Neural cell (in vitro differentiated cells): ENCODE measurements around the gene SPECC1. TPM values are rescaled to one million over a fixed set of nuclear protein-coding genes. Genes with fewer than 3 reads are reported as not detected.
"Not testable (repeated sequence)": the region's sequence is repeated elsewhere in the genome, so short reads cannot be mapped to it uniquely, and the experiment has no call there.

Experiments used
- H2AFZ ChIP-seq: fragments of 200-600, 300-800 bp; sonication (generic), shearing (Covaris generic); 2 replicates; pipeline ENCODE4 v1.6.0; 2014; ENCODE audit warnings: low read depth, mild to moderate bottlenecking, antibody characterized with exemption, low read length, moderate library complexity
- H3F3A ChIP-seq: fragments of 200-600 bp; shearing (Covaris generic); 2 replicates; pipeline ENCODE4 v1.6.1; 2016; ENCODE audit warnings: mild to moderate bottlenecking, moderate library complexity, mixed read lengths, antibody characterized with exemption, low read length; ENCODE audit not compliant: insufficient read depth, poor library complexity, severe bottlenecking
- H3K27ac ChIP-seq: fragments of 200-600, 300-800 bp; sonication (generic), shearing (Covaris generic); 2 replicates; pipeline ENCODE4 v1.5.1; 2014; ENCODE audit warnings: mild to moderate bottlenecking, low read length, moderate library complexity
- H3K27me3 ChIP-seq: fragments of 300-800, 200-600 bp; sonication (generic), shearing (Covaris generic); 2 replicates; pipeline ENCODE4 v1.6.0; 2014; ENCODE audit warnings: mild to moderate bottlenecking, low read depth, low read length, moderate library complexity; ENCODE audit not compliant: insufficient read depth
- H3K36me3 ChIP-seq: fragments of 300-800, 200-600 bp; sonication (generic), shearing (Covaris generic); 2 replicates; pipeline ENCODE4 v1.5.1; 2014; ENCODE audit warnings: mild to moderate bottlenecking, antibody characterized with exemption, low read length, moderate library complexity; ENCODE audit not compliant: insufficient read depth
- H3K4me2 ChIP-seq: fragments of 300-800, 200-600 bp; sonication (generic), shearing (Covaris generic); 2 replicates; pipeline ENCODE4 v1.6.0; 2014; ENCODE audit warnings: mild to moderate bottlenecking, low read length
- H3K4me3 ChIP-seq: fragments of 300-800, 200-600 bp; sonication (generic), shearing (Covaris generic); 2 replicates; pipeline ENCODE4 v1.5.1; 2014; ENCODE audit warnings: mild to moderate bottlenecking, low read length, moderate library complexity
- H3K79me2 ChIP-seq: fragments of 200-600 bp; shearing (Covaris generic); replicated peaks from 2 replicates; pipeline ENCODE4 v1.6.0; 2014; ENCODE audit warnings: mild to moderate bottlenecking, low read length, moderate library complexity; ENCODE audit not compliant: insufficient read depth
- H3K9ac ChIP-seq: fragments of 300-800, 200-600 bp; sonication (generic), shearing (Covaris generic); 2 replicates; pipeline ENCODE4 v1.6.1; 2016; ENCODE audit warnings: mild to moderate bottlenecking, low read length, mixed read lengths
- H3K9me2 ChIP-seq: fragments of 200-600 bp; shearing (Covaris generic); 2 replicates; pipeline ENCODE4 v1.6.1; 2016; ENCODE audit warnings: mild to moderate bottlenecking, low read length, mixed read lengths; ENCODE audit not compliant: insufficient read depth
- H3K9me3 ChIP-seq: fragments of 200-600, 300-800 bp; sonication (generic), shearing (Covaris generic); 2 replicates; pipeline ENCODE4 v1.6.1; 2016; ENCODE audit warnings: mild to moderate bottlenecking, mixed run types, low read length, moderate library complexity, mixed read lengths
- H4K20me1 ChIP-seq: fragments of 200-600 bp; shearing (Covaris generic); 2 replicates; pipeline ENCODE4 v1.6.1; 2016; ENCODE audit warnings: mild to moderate bottlenecking, mixed run types; ENCODE audit not compliant: insufficient read depth
- CTCF ChIP-seq: fragments of 450-650 bp; IDR thresholded peaks from 2 replicates; pipeline ENCODE4 v1.5.1; 2014; ENCODE audit warnings: antibody characterized with exemption, mild to moderate bottlenecking, moderate library complexity; ENCODE audit not compliant: poor library complexity, severe bottlenecking
- EP300 ChIP-seq: fragments of 450-650 bp; conservative IDR thresholded peaks from 2 replicates; pipeline ENCODE4 v1.6.1; 2014; ENCODE audit warnings: antibody characterized with exemption, mild to moderate bottlenecking, moderate library complexity; ENCODE audit not compliant: poor library complexity, severe bottlenecking
- EZH2 ChIP-seq: fragments of 200-600, 300-800 bp; shearing (Covaris generic), sonication (generic); IDR thresholded peaks from 2 replicates; pipeline ENCODE4 v1.6.1; 2014; ENCODE audit warnings: antibody characterized with exemption, low read length, borderline replicate concordance, mild to moderate bottlenecking; ENCODE audit not compliant: insufficient read depth, poor library complexity, severe bottlenecking
- MXI1 ChIP-seq: fragments of 450-650 bp; conservative IDR thresholded peaks from 2 replicates; pipeline ENCODE4 v1.6.1; 2014; ENCODE audit warnings: antibody characterized with exemption, mild to moderate bottlenecking; ENCODE audit not compliant: poor library complexity, severe bottlenecking
- POLR2AphosphoS5 ChIP-seq: IDR thresholded peaks from 2 replicates; pipeline ENCODE4 v1.6.1; 2012
- RAD21 ChIP-seq: fragments of 450-650 bp; conservative IDR thresholded peaks from 2 replicates; pipeline ENCODE4 v1.6.1; 2014; ENCODE audit warnings: antibody characterized with exemption, mild to moderate bottlenecking, moderate library complexity
- REST ChIP-seq: IDR thresholded peaks from 2 replicates; pipeline ENCODE4 v1.6.1; 2012; ENCODE audit warnings: borderline replicate concordance
- SMC3 ChIP-seq: fragments of 450-650 bp; conservative IDR thresholded peaks from 2 replicates; pipeline ENCODE4 v1.6.1; 2014; ENCODE audit warnings: antibody characterized with exemption, mild to moderate bottlenecking, moderate library complexity; ENCODE audit not compliant: poor library complexity
- TAF1 ChIP-seq: IDR thresholded peaks from 2 replicates; pipeline ENCODE4 v1.6.1; 2012; ENCODE audit warnings: low read depth
- polyA plus RNA-seq: library from polyadenylated mRNA; depleted of rRNA; stranded (reverse); fragments of >200 nt; gene quantifications from 2 replicates; pipeline ENCODE4 v1.2.3, GENCODE V29; 2014

SPECC1 gene
- polyA plus RNA-seq, 1 donor from 2014 or later: 8.6 TPM

GRCh38 chr17:20236578-20237227 is 227.5 kb downstream of the SPECC1 start:
- H3K9ac ChIP-seq: no peak overlapping the region
- peaks cover 9% of the 10 kb centered on the region for H3K36me3 ChIP-seq
- H2AFZ ChIP-seq: no peak overlapping the region
- H3K4me3 ChIP-seq: no peak overlapping the region
- no peaks in the 10 kb centered on the region for H3K9me2 ChIP-seq
- H3K79me2 ChIP-seq: no peaks in the 10 kb centered on the region
- no peaks in the 10 kb centered on the region for H4K20me1 ChIP-seq
- no peaks in the 10 kb centered on the region for H3K9me3 ChIP-seq
- no peak for TF ChIP-seq CTCF
- TF ChIP-seq EP300: no peak
- no peak for TF ChIP-seq REST
- TF ChIP-seq RAD21: no peak
- TF ChIP-seq SMC3: no peak
- no peak for TF ChIP-seq EZH2
- TF ChIP-seq MXI1: no peak
- no peak for TF ChIP-seq POLR2AphosphoS5
- H3K4me2 ChIP-seq: no peak overlapping the region
- no peaks in the 10 kb centered on the region for H3K27me3 ChIP-seq
- H3K27ac ChIP-seq: no peak overlapping the region
- H3F3A ChIP-seq: no peaks in the 10 kb centered on the region

GRCh38 chr17:20239776-20240175 is 230.6 kb downstream of the SPECC1 start:
- H3F3A ChIP-seq, H4K20me1 ChIP-seq, H3K27ac ChIP-seq, H3K27me3 ChIP-seq, H3K9ac ChIP-seq, H2AFZ ChIP-seq, H3K36me3 ChIP-seq, H3K4me2 ChIP-seq, H3K4me3 ChIP-seq, H3K9me3 ChIP-seq, H3K79me2 ChIP-seq, H3K9me2 ChIP-seq: not testable (repeated sequence)

GRCh38 chr17:20241855-20242254 is 232.7 kb downstream of the SPECC1 start:
- no peak for TF ChIP-seq TAF1
- TF ChIP-seq EZH2: no peak
- TF ChIP-seq CTCF: no peak
- no peak for TF ChIP-seq SMC3
- no peak for TF ChIP-seq RAD21
- TF ChIP-seq REST: no peak
- TF ChIP-seq POLR2AphosphoS5: no peak
- TF ChIP-seq MXI1: no peak
- no peak for TF ChIP-seq EP300
- Histone ChIP-seq H3K27ac (no peak overlapping the region), H3K27me3 (no peaks in the 10 kb centered on the region), H3K79me2 (no peaks in the 10 kb centered on the region), H3K9me3 (no peaks in the 10 kb centered on the region), H4K20me1 (no peaks in the 10 kb centered on the region), H3K9ac (no peak overlapping the region), H3F3A (no peaks in the 10 kb centered on the region), H3K4me3 (no peak overlapping the region), H3K36me3 (no peaks in the 10 kb centered on the region), H2AFZ (no peak overlapping the region), H3K9me2 (no peaks in the 10 kb centered on the region), H3K4me2 (no peak overlapping the region)
